ENCODE results near the gene JAGN1.

DNA sequence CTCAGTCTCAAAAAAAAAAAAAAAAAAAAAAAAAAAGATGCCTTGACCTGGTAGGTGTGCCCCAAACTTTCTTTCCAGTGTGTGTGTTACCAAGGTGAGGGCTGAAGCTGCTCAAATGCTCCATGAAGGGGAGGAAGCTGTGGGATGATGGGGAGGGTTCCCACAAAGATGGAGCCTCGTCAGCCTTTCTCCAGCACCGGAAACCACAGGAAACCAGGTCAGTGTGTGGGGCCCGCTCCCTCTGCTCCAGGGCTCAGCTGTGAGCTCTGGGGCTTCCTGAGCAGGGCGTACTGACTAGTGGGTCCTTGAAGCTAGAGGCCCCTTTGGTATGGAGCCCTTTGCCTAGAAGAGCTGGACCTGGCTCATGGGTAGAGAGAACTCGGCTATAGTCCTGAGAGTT lies 11.6 kb downstream of the JAGN1 start:
- TF ChIP-seq, protein P1, sequence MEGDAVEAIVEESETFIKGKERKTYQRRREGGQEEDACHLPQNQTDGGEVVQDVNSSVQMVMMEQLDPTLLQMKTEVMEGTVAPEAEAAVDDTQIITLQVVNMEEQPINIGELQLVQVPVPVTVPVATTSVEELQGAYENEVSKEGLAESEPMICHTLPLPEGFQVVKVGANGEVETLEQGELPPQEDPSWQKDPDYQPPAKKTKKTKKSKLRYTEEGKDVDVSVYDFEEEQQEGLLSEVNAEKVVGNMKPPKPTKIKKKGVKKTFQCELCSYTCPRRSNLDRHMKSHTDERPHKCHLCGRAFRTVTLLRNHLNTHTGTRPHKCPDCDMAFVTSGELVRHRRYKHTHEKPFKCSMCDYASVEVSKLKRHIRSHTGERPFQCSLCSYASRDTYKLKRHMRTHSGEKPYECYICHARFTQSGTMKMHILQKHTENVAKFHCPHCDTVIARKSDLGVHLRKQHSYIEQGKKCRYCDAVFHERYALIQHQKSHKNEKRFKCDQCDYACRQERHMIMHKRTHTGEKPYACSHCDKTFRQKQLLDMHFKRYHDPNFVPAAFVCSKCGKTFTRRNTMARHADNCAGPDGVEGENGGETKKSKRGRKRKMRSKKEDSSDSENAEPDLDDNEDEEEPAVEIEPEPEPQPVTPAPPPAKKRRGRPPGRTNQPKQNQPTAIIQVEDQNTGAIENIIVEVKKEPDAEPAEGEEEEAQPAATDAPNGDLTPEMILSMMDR (IDR thresholded peaks at IDR 0.05), result no peak
- TF ChIP-seq POLR2A (IDR thresholded peaks at IDR 0.05), result no peak
- no peak for TF ChIP-seq POLR2AphosphoS5 (IDR thresholded peaks at IDR 0.05)
